NCI-H1048 (cell line): ENCODE data around the gene ARHGAP22.

Source experiments
- DNase-seq: peaks from one replicate; lab custom pipeline; 2025; lab: John Stamatoyannopoulos, UW

ARHGAP22 gene

GRCh38 chr10:48607356-48608278 lies 2.7 kb upstream of the ARHGAP22 start:
- DNase-seq = no peak

DNA sequence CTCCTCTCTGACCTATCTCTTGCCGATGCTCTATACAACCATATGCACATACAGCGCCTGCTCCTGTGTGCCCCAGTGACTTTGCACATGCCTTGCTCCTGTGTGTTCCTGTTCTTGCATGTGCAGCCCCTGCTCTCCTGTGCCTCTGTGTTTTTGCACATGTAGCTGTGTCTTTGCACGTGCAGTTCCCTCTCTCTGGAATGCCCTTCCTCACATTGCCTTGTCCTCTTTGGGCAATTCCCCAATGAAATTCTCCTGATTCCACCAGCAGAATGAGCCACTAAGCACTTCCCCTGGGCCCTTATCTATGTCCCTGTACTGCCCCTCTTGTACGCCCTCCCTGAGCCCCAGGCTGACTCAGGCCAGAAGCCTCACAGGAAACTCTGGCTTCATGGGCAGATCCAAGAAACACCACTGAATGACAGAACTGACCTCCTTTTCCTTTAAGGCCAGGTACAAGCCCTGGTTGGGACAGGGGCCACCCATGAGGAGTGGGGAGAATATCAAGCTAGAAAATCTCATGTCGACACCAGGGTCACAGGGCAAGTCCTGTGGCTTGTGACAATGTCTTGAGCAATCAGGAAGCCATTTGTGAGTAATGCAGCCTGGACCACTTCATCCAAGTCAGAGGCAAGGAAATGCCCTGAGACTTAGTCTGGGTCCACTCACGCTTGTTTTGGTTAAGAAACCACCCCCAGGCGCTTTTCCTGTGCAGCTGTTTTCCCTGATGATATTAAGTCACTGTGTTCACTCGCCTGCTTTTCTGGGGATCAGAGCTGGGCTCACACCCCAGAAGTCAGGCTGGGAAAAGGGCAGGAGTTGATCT lies 1.9 kb upstream of the ARHGAP22 start:
- no peak for DNase-seq

DNA sequence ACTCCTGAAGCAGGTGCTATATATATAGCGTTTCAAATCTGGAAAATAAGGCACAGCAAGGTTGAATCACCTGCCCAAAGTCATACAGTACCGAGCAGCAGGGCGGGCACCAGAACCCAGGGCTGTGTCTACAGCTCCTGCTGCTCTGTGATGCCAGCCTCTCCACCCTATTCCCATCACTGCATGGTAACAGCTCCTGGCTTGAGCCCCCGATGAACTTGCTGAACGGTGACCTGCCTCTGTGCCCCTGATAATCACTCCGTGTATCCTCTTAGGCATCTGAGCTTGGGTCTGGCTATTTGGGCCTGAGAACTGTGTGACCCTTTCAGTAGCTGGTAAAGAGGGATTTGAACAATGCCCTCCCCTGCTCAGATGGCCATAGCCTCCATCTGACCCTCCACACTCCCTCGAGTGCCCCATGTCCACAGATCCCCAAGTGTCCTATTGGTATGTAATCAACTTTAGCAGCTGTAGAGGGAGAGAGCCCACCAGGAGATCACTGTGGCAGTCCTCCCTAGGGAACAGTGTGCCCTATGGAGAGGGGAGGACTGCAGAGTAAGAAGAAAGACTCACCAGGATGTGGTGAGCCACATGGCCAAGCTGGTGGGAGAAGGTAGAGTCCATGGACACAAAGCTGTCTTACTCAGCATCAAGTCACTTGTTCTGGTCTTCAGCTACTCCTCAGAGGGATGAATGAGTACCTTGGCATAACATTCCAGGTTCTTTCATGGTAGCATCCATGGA lies 1.1 kb upstream of the ARHGAP22 start:
- no peak for DNase-seq

GRCh38 chr10:48604039-48604990 lies 558 bp downstream of the ARHGAP22 start:
- DNase-seq = no peak

- no peak for DNase-seq
Measured at GRCh38 chr10:48603421-48604038, 1.3 kb downstream of the ARHGAP22 start.

GRCh38 chr10:48602401-48603135 lies 2.3 kb downstream of the ARHGAP22 start:
- DNase-seq = no peak

DNA sequence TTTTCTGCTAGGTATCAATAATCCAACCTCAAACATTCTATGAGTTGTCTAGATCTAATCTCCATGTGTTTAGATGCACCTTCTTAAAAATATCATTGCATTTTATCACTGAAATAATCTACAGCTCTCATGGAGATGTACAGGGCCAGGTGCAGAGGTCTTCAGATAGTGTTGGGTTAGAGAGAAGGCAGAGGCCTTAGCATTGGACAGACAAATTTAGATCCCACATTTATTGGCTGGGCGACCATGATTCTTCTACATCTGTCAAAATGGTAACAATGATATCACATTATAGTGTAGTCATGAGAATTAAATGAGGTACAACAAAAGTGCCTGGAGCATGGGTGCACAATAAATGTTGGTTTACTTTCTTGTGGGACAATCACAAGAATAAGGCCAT lies 3.1 kb downstream of the ARHGAP22 start:
- DNase-seq = no peak

- DNase-seq = no peak
Measured at GRCh38 chr10:48600645-48601505, 4.0 kb downstream of the ARHGAP22 start.

DNA sequence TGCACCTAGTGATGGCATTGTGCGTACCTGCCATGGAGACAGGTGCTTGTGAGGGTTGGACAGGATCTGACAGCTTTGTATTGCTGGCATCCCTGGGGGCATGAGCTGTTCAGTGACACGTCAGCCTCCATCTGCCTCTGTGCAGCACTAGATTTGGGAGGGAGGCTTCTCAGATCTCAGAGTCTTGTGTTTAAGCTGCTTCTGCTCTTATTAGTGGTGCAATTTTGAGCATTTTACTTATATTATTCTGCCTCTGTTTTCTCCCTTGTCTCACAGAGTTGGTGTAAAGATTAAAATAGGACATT lies 5.1 kb downstream of the ARHGAP22 start:
- no peak for DNase-seq

DNA sequence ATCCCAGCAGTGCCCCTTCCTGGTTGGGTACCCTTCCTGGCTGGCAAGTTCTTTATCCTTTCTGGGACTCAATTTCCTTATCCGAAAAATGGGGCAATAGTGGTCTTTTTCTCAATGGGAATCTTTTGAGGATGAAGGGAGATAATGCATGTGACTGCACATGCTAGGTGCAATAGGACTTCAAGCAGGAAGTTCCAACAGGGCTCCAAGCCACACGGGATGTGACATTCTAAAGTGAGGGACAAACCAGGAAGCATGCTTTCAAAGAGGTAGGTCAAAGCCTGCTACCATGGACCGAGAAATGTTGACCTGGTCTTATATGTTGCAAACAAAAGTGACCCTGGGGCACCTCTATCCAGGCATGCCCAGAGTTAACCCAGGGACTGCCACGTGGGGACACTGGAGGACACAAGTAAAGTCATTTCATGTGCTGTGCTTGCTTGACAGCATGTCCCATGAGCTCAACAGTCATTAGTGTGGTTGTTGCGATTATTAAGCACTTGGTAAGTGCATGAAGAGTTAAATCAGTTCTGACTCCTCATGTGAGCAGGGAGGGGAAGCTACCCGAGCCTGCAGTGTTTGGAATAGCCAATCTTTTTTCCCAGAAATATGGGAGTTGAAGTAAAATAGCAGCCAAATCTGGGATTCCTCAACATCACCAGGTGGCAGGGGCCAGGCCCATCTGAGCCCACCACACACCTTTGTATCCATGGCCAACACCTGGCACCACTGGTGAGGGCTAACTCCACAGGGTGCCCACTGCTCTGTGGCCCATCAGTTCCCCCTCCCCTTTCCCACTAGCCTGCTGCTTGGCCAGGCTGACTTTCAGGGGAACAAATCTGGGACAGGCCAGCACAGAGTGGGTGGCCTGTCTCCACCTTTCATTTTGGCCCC lies 5.7 kb downstream of the ARHGAP22 start:
- DNase-seq = no peak

- DNase-seq = no peak
Measured at GRCh38 chr10:48598243-48598935, 6.5 kb downstream of the ARHGAP22 start.

- no peak for DNase-seq
Measured at GRCh38 chr10:48595539-48595932, 9.3 kb downstream of the ARHGAP22 start.

DNA sequence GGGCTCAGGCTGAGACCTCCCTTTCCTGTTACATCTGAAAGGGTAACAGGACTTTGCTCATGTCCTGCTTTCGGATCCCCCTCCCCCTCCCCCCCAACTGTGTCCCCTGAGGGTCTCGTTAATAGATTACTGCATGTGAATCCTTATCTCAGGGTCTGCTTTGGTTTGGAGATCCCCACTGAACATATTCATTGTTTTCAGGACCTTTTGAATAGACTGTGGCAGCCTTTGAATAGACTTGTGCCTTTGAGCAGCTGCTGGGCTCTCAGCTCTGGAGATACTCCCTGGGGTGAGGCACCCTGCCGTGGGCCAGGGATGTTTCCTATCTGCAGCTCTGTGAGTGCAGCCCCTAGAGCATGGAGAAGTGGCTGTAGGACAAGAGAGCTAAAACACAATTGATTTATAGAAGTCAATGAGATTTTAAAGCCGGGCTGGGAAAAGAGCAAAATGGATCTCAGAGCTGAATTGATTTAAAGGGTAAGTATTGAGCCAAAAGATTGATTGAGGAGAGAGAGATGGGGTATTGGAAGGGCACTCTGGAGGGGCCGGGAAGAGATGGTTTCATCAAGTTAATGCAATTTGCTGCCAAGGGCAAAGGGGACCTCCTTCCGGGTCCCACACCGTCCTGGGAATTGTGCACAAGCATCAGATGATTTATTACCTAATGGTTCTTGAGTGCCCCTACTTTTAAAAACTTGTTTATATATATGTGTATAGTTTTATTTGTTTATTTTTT lies 9.9 kb downstream of the ARHGAP22 start:
- no peak for DNase-seq

GRCh38 chr10:48594371-48594770 lies 10.5 kb downstream of the ARHGAP22 start:
- DNase-seq = no peak

DNA sequence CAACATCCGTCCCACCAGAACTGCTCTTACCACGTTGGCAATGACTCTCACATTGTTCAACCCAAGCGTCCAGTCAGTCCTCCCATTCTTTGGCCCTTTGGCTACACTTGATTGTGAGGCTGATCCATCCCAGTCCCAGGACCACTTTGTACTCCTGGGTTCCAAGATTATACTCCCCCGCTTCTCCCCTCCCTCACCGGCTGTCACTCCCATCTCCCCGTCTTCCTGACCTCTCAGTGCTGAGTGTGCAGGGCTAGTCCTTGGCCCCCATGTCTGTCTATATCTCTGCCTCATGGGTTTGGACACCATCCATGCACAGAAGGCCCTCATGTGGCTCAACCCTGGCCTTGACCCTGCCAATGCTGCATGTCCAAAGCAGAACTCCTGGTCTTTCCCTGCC lies 12.5 kb downstream of the ARHGAP22 start:
- no peak for DNase-seq

DNA sequence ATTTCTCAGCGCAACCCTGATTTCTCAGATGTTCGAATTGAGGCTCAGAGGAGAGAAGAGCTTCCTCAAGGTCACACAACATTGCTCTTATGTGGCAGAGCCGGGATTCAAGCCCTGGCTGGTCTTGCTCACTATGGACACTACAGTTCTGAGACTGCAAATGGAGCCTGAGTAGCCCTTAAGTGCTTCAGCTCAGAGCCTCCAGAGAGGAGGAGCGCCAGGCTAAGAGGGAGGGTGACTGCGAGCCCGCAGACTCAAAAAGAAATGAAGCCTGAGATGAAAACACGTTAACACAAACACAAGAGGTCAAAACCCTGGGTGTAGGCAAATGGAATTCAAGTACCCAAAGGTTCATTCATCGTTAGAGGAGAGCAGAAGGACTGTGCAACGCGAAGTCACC lies 13.9 kb downstream of the ARHGAP22 start:
- DNase-seq = no peak

- no peak for DNase-seq
Measured at GRCh38 chr10:48589266-48589665, 15.6 kb downstream of the ARHGAP22 start.
